Right ventricle myocardium superior (tissue), 1 donor: ENCODE data around the gene C1QTNF6. TPM values are rescaled to one million over a fixed set of nuclear protein-coding genes. Genes with fewer than 3 reads are reported as not detected.
"Not testable (repeated sequence)": the region's sequence is repeated elsewhere in the genome, so short reads cannot be mapped to it uniquely, and the experiment has no call there.

Experiments
- ATAC-seq: fragments of 200-7000 bp; cut with Tn5 transposase; one replicate; pipeline ENCODE4 v1.9.1; 2020; ENCODE audit warnings: mild to moderate bottlenecking; ENCODE audit not compliant: poor library complexity
- DNase-seq: peaks from one replicate; pipeline ENCODE4 v3.0.0-alpha.2; 2020
- intact Hi-C: fragments of 100-400 bp; cut with DNase I; formaldehyde crosslinking; loops from one replicate; pipeline ENCODE4 v1.11.2; 2022
- long read RNA-seq: library from polyadenylated mRNA; unstranded; transcript quantifications from one replicate; pipeline ENCODE4 v2.0.0, GENCODE V29; 2021
- total RNA-seq: library from RNA; stranded (reverse); fragmentation: NEBNext Ultra II Directional; extraction: Animal tissue kit (Norgen Biotek cat#: 25700); gene quantifications from one replicate; pipeline ENCODE4 v1.2.1, GENCODE V29; 2021
- donor health status: DM: no; HTN: yes; CAD: no; lungs with severe emphysema.

Gene C1QTNF6
- total RNA-seq = 1.5 TPM
- long read RNA-seq, partial matches to known transcripts = 0 of 1 reads
- long read RNA-seq, other reads (novel, unspliced or antisense) = 0 of 1 reads

DNA sequence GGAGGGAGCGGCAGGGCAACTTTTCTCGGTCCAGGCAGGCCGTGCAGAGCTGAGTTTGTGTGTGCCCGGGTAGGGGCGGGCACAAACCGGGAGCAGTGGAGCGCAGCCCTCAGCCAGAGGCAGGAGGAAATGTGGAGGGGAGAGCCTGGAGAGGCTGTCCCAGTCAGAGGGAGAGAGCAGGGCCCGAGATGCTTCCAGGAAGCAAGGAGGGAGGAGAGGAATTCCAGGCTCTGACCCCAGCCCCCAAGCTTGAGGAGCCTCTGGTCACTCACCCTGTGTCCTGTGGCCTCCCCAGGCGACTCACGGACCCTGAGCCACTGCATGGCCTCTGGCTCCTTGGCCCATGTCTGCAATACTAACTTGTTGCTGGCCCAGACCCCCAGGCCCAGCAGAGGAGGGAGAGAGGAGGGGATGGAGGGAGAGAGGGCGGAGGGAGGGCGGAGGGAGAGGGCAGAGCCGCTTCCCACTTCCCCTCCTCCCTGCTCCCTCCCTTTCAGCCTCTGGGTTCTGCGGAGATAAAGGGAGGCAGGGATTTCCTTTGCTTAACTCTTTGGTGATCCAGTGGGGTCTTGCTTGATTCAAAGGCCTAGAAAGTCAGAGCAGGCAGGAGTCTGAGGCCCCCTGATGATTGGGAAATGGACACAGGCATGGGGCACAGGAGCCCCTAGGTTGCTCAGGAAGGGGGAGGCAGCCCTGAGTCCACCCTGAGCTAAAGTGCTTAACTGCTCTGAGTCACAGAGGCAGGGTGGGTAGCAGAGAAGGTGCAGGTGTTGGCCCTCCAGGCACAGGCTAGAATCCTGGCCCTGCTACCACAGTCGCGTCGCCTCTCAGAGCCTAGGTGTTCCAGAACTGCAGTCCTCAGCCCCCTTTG is at the start of gene C1QTNF6:
TSS of gene C1QTNF6 (minus strand) at position 357 of the 871 bp plus-strand sequence. CDS start at position 323, 34 bp downstream.
- peak; percentile 84 for ATAC-seq
- DNase-seq = peak; percentile 77
- intact Hi-C loops = no loop called here

DNA sequence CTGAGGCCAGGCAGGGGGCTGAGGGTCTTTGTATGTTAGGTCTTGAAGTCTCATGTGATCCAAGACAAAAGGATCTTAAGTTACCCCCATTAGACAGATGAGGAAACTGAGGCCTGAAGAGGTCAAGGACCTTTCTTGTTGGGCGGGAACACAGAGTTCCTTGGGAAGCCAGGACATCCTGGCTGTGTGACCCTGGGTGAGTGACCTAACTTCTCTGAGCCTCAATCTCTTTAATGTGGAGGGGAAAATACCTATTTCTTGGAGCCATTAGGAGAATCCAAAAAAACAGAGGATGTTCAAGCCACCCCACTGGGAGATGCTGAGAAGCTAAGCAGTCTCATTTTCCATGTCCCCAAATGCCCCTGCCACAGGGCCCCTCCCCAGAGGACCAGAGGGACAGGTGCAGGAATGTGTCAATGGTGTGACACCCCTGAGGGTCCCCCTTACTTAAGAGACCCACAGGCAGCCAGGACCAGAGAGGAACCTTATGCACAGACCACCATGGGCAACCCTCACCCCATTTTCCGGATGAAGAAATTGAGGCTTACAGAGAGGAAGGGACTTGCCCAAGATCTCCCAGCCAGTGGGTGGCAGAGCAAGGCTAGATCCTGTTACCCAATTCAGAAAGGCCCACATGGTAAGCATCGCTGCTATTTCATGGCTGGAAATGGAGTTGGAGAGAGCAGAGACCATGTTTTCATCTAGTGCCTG is 48.0 kb upstream of the C1QTNF6 start:
- ATAC-seq (no peak), DNase-seq (no peak)
- intact Hi-C loops = no loop called here

DNA sequence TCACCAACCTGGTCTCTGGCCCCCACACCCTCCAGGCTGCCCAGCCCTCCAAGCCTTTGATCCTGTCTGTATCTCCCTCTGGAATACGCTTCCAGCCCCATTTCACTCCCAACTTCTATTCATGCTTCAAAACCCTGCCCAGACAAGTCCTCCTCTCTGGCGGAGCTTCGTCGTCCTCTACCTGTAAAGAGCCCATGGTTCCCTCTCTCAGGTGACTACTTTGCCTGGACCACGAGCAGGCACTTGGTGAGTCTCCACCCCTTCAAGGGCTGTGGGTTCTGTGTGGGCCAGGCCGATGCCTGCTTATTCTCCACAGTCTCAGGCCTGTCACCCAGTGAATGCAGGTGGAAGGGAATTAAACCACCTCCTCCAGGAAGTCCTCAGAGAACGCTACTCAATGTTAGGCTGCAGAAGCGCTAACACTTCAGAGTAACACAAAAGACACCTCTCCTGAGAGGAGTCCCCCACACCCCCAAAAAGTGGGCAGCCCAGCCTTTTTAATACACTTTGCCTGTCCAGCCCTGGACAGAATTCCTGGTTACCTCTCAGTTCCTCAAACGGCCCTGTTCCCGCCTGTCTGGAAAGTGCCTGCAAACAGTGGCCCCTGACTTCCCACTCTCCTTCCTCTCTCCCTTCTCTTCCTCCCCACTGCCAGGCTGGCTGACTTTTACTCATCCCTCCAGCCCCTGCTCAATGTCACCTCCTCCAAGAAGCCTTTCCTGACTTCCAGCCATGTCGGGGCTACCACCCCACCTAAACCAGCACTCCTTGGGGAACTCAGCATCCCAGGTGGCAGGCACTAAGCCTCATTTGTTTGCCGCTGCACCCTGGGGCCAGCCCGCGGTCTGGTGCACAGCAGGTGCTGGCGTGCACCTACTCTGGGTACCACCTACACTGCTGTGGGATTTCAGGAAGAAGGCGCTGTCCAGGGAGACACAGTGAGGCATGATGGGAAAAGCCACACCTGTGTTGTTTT is 47.0 kb upstream of the C1QTNF6 start:
- DNase-seq (no peak), ATAC-seq (no peak)
- intact Hi-C loops = no loop called here

DNA sequence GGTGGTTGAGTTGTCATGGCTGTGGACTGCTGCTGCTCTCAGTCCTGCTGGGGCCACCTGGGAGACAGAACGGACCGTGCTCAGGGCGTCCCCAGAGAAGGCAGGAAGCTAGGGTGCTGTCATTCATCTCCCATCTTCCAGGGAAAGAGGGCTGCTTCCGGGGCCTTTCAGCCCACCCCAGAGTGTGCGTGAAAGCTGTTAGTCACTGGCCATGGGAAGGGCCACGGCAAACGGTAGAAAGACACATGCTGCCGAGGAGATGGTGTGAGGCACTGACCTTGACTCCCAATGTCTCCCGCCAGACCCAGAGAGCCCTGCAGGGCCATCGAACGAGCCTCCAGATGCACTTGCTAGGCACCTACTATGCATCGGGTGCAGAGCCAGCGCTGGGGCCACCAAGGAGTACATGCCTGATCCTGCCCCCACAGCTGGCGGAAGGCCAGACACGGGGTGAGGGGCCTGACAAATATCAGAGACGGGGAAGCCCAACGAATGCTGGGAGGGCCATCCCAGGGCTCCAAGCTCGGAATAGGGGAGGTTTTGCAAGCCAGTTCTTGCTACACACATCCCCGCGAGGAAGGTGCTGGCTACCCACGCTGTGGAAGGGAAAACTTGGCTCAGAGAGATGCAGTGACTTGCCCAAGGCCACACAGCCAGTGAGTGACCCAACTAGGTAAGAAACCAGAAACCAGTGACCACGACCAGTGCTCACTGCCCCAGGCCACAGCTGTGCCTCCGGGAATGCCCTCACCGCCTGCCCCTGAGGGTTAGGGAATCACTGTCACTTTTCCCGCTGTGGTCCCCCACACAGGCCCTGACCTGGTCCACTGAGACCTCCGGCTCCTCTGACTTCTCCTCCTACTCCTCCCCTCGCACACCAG is 45.9 kb upstream of the C1QTNF6 start:
- ATAC-seq = no peak
- DNase-seq = no peak
- intact Hi-C loops = no loop called here

DNA sequence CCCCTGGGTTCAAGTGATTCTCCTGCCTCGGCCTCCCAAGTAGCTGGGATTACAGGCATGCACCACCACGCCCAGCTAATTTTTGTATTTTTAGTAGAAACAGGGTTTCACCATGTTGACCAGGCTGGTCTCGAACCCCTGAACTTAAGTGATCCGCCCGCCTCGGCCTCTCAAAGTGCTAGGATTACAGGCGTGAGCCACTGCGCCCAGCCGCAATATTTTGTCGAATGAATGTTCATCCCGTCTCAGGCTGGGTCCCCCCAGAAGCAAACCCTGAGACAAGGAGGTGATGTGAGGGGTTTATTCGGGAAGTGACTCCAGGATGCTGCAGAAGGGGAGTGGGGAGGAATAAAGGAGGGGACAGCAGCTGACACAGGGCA is 45.3 kb upstream of the C1QTNF6 start:
- intact Hi-C loops, DNase-seq, ATAC-seq: not testable (repeated sequence)

DNA sequence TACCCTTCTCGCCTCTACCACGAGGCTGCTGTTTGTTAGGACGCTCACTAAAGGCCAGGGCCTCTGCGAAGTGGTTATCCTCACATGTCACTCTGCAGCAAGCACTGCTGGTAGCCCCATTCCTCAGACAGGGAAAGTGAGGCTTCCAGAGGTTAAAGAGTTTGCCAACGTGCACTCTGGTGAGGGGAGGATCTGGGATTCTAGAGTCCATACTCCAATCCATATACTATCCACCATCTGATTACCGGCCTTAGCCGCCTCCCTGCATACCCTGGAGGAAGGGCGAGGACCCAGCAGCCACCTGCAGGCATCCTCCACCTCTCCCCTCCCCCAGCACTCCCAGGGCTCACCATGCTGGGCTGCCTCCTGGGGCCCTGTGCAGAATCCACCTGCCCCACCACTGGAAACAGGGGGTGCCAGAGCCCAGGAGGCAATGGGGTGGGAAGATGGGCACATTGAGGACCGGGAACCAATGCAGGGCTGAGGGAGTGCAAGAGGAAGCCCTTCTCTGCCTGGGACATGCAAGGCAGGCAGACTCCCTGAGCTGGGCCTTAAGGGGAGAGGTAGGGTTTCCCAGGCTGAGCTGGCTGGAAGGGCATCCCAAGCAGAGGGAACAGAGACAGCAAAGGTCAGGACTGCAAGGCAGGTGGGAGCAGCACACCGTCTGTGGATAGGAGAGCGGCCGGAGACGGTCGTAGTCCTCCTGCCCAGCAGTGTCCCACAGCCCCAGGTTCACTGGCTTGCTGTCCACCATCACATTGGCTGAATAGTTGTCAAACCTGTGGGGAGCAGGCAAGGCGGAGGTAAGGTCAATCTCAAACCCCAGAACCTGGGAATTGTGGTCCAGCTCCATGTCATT is 44.3 kb upstream of the C1QTNF6 start:
- no peak for ATAC-seq
- intact Hi-C loops = no loop called here
- DNase-seq = no peak

DNA sequence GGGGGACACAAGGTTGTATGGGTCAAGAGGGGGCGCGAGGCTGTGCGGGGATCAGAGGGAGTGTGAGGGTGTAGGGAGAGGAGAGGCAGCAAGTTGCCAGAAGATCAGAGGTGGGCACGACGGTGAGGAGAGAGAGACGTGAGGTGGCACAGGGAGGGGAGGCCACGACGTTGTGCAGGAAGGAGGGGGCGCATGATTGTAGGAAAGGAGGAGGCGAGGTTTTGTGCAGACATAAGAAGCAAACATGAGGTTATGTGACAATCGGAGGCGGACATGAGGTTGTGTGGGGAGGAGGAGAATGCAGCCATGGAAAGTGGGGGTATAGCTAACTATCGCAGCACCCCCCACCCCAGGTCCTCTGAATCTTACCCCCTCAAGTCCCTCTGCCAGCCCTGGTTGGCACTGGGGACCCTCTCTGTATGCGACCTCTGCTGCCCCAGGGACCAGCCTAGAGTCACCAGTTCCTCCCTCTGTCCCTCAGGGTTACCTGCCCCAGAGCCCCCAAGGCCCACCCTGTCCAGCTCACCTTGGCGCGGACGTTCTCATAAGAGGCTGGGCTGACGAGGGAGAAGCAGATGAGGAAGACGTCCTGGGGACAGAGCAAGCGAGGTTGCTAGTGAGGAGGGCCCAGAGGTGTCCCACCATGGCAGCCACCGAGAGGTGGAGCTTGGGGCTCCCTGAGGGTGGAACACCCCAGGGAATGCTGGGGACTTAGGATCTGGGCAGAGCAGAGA is 43.5 kb upstream of the C1QTNF6 start:
- ATAC-seq (no peak), DNase-seq (no peak)
- intact Hi-C loops = no loop called here

DNA sequence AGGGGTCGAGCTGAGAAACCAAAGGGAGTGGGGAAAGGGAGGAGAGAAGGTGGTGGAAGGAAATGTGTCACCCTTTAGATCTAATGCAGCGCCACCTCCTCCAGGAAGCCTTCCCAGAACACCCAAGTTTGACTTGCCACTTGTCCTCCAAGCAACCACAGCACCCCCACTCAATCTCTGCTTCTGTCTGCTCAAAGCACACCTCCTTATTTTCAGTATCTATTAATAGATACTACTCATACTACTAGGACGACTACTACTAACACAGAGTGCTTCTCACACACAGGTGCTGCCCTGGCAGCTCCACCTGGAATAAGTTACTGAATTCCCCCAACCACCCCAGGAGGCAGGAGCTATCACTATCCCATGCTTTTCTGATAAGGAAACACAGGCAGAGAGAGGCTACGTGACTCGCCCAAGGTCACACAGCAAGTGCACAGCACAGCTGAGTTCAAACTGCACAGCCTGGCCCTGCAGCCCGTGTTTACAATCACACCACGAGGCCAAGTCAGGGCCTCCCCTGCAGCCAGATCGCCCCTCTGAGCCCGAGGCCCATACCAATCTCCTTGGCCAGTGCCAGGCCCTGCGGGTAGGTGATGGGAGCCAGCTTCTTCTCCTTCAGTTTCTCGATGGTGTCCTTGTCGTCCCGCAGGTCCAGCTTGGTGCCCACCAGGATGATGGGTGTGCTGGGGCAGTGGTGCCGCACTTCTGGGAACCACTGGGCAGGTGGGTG is 42.8 kb upstream of the C1QTNF6 start:
- no peak for DNase-seq
- no peak for ATAC-seq
- intact Hi-C loops = no loop called here

DNA sequence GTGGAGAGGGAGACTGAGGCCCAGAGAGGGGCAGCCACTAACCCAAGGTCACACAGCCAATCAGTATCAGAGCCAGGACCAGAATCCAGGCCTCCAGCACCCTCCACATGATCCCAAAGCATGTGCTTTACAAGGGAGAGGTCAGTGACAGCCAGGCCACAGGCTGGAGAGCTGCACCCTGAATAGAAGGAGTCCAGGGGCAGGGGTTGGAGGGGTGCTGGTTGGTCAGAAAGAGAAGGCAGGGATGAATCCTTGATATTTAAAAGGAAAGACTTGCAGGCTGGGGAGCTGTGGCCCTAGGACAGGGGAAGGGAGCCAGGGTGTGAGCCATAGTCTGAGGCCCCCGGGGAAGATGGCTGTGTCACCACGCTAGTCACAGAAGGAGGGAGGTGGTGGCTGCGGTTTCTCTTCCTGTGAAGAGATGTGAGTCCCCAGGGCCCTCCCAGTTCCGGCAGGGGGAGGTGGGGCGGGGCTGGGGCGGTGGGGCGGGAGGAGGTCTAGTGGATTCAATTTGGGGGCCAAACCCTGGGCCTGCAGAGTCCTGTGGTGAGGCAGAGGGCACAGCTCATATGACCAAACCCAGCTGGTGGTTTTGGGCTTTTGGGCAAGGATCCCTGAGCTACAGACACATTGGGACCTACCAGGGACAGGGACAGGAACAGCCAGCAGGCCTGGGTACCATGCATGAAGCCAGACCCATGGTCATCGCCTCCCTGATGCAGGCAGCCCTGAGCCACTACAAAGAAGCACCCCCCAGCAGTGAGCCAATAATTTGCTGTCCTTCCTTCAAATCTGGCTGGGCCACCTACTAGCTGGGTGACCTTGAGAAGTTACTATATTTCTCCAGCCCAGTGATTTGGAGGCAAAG is 42.0 kb upstream of the C1QTNF6 start:
- intact Hi-C loops = no loop called here
- DNase-seq (peak; percentile 66), ATAC-seq (peak; percentile 71)

DNA sequence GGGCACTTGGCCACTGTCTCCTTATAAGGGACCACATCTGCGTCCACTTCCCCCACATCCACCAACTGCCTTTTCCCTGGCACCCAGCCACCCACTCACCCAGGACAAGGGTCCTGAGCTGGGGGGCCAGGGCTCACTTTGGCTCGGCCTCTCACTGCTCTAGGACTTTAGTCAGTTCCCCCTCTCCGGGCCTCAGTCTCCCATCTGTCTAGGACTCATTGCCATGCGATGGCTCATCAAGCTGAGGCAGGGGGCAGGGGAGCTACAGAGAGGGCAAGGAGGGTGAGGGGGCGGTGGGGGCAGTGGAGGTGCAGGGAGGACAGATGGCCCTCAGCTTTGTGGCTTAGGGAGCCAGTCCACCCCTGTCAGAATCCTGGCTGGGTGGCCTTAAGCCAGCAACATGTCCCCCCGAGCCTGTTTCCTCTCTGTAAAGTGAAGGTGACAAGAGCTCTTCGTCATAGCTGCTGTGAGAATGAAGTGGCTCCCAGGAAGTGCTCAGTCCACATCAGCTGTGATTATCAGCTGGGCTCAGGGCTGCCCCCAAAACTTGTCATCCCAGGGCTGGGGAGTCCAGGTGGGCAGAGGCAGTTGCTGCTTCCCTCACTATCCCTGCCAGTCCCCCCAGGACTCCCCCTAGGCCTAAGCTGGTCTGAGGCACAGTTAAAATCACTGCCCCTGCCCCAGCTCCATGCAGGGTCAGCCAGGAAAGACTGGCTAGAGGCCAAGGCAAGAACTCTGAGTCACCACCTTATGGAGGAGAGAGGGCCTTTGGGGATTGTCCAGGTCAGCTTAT is 41.2 kb upstream of the C1QTNF6 start:
- intact Hi-C loops = no loop called here
- ATAC-seq (no peak), DNase-seq (no peak)

DNA sequence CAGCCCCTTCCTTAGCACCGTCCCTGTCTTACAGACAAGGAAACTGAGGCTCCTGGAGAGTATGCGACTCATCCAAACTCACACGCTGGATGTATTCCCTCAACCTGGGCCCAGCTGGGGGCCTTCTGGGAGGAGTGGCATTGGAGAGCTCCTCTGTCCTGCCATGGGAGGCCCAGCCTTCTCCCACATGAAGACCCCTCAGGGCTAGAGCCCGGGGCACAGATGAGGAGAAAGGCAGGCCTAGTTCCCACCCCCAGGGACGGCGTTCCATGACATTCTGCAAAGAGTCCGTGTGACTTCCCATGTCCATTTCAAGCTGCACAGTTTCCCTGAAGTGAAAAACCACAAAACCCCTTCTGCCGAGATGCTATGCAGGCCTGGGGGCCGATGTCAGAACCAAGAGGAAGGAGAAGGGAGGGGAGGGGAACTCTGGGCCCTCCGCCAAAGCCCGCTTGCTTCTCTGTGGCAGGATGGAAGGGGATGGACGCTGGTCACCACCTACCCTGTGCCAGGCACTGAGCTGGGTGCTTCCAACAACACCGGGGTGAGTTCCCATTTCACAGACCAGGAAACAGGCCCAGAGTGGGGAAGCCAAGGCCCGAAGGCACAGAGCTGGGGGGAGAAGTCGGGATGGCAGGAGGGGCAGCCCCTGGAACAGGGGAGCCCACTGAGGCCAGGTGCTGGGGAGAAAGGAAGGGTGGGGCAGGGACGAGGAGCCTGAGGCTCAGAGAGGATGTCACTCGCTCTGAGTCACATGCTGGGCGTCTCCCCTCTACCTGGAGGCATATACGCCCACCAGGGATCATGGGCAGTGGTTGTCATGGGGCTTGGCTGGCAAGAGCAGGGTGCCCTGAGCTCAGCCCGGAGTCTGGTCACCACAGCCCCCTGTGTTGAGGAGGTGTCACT is 40.3 kb upstream of the C1QTNF6 start:
- peak; percentile 60 for DNase-seq
- peak; percentile 51 for ATAC-seq

DNA sequence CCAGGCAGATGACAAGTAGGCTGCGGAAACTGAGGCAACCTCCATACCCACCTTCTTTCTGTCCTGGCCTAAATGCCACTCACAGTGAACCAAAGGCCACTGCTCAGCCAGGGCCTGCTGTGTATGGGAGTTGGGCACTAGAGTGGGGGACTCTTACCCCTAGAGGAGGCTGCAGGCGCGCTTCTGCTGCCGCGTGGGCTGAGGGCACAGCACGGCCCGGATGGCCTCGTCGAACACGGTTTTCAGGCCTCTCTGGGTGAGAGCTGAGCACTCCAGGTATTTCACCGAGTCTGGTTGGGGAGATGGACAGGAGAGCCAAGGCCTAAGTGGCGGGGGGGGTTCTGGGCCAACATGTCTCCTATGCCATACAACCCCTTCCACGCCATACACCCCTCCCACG is 38.5 kb upstream of the C1QTNF6 start:
- DNase-seq (no peak), ATAC-seq (no peak)

More for the DNA sequence above, 40.3 kb upstream of the C1QTNF6 start:
- intact Hi-C loops = no loop called here

DNA sequence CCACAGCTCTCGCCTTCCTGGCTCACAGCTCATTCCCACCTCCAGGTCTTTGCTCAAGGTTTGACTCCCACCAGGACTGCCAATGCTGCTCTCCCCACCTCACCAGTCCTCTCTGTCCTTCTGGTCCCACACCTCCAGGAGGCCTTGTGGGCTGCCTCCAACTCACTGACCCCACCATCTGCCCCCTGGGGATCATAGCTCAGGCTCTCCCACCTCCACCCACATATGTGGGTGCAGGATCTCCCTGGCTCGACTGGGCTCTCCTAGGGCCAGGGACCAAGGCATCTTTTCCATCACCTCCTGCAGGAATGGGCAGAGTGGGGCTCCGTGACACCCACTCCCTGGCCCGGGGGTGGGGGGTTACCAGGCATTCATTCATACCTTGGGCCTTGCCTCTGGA is 38.0 kb upstream of the C1QTNF6 start:
- intact Hi-C loops = no loop called here
- ATAC-seq = no peak
- DNase-seq = no peak

More for the DNA sequence above, 38.5 kb upstream of the C1QTNF6 start:
- intact Hi-C loops = no loop called here
